ENCODE measurements around the gene SCAMP5.

DNA sequence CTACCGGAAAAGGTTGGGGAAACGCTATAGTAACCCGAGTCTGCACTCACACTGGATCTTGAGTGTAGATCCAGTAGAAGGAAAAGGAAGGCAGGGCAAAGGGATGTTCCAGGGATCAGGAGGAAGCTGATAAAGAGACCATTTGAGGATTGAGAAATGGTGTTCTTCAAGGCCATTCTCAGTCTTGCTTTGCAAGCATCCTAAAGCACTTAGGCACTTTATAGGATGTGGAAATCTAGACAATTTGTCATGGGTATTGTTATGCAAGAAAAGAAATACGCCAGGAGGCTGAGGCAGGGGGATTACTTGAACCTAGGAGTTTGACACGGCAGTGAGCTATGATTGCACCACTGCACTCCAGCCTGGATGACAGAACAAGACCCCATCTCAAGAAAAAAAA lies 13.2 kb upstream of the SCAMP5 start:
- TF ChIP-seq, protein P1, sequence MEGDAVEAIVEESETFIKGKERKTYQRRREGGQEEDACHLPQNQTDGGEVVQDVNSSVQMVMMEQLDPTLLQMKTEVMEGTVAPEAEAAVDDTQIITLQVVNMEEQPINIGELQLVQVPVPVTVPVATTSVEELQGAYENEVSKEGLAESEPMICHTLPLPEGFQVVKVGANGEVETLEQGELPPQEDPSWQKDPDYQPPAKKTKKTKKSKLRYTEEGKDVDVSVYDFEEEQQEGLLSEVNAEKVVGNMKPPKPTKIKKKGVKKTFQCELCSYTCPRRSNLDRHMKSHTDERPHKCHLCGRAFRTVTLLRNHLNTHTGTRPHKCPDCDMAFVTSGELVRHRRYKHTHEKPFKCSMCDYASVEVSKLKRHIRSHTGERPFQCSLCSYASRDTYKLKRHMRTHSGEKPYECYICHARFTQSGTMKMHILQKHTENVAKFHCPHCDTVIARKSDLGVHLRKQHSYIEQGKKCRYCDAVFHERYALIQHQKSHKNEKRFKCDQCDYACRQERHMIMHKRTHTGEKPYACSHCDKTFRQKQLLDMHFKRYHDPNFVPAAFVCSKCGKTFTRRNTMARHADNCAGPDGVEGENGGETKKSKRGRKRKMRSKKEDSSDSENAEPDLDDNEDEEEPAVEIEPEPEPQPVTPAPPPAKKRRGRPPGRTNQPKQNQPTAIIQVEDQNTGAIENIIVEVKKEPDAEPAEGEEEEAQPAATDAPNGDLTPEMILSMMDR (conservative IDR thresholded peaks at IDR 0.05 in 1 of 2, IDR thresholded peaks at IDR 0.05 in 1 of 2; ENCODE audit: extremely low read depth in 1 of 2, insufficient read depth in 1 of 2, low read depth in 1 of 2, low read length in 2 of 2), result no peak
- no peak for TF ChIP-seq EZH2 (IDR thresholded peaks at IDR 0.05; ENCODE audit: borderline replicate concordance, low read length)
